ENCODE measurements around the gene WASHC1. TPM values are rescaled to one million over a fixed set of nuclear protein-coding genes. Genes with fewer than 3 reads are reported as not detected.

WASHC1 gene
- total RNA-seq, 2 experiments from 2014 or later = 10.3 to 13.7 TPM

Other genes starting within 250 kb of the WASHC1 start
- gene FOXD4, start 89.0 kb upstream of the WASHC1 start, total RNA-seq = under 1 TPM; 0.71 to 0.92 TPM
- 10 to 100 TPM; 33.3 to 39.5 TPM for gene ZNG1A, start 149.6 kb upstream of the WASHC1 start, total RNA-seq
- 100 to 1,000 TPM; 270 to 283 TPM for gene DOCK8, start 185.4 kb upstream of the WASHC1 start, total RNA-seq